Sciatic nerve (tissue), 2 donors: ENCODE measurements around the gene FAM204A. TPM values are rescaled to one million over a fixed set of nuclear protein-coding genes. Genes with fewer than 3 reads are reported as not detected.

Experiments used
- ATAC-seq: fragments of 200-7000 bp; cut with Tn5 transposase; one replicate; pipeline ENCODE4 v1.9.1; 2020; ENCODE audit warnings: mild to moderate bottlenecking, moderate library complexity
- DNase-seq: peaks from one replicate; pipeline ENCODE4 v3.0.0-alpha.2; 2020; ENCODE audit warnings: low spot score
- intact Hi-C: fragments of 100-400 bp; cut with DNase I; formaldehyde crosslinking; loops from one replicate; pipeline ENCODE4 v1.14.2; 2022
- total RNA-seq: library from RNA; stranded (reverse); fragmentation: NEBNext Ultra II Directional; extraction: Animal tissue kit (Norgen Biotek cat#: 25700); gene quantifications from one replicate; pipeline ENCODE4 v1.2.1, GENCODE V29; 2021
- donor health status: DM: no; HTN: no; CAD: no.
- donor health status: DM: no; HTN: no; CAD: no.

The FAM204A gene
- total RNA-seq, 1 donor from 2014 or later = 79.3 TPM

DNA sequence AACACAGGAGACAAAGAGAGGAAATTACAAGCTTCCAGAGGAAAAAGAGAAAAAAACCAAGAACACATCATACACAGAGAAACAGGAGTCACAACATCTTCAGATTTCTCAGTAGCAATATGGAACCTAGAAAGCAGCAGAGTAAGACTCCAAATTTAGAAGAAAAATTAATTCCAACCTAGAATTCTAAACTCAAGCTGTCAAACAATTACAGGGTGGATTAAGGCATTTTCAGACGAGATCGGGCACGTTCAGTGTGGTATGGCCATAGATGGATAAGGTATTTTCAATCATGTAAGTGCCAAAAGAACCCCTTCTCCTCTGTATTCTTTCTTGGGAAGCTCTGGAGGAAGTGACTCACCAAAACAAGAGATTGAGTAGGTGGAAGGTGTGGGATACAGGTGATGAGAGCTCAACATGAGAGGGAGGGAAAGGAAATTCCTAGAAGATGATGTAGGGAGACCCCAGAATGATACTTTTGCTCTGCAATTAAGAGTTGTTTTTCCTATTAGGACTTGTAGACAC is 51.6 kb downstream of the FAM204A start:
- DNase-seq (no peak), ATAC-seq (no peak)
- intact Hi-C loops = no loop called here

DNA sequence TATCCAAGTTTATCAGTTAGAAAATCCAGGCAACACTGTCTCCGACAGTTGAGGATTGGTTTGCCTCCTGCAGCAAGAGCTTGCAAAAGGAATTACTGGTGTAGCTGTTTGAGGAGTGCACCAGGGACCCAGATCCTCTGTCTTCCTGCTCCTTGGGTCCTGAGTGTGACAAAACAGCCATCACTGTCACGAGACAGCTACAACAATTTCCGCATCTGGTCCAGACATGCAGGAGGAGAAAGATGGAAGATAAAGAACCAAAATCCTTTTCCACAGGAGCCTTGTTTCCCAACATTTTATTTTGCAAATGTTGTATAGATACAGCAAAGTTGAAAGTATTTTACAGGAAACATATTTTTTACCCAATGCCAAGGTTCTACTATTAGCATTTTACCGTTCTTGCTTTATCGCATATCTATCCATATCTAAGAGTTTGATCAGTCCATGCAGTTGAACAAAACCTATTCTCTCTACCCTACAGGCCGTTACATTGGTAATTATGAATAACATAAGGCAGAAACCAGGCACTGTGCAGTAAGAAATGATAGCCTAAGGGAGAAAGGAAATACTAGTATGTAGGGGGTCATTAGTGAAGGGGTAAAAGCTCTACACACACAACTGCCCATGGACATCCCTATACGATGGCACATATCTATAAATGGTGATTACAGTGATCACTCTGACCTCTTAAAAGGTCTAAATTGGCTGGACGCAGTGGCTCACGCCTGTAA is 54.9 kb downstream of the FAM204A start:
- ATAC-seq (no peak), DNase-seq (no peak)
- intact Hi-C loops = no loop called here

DNA sequence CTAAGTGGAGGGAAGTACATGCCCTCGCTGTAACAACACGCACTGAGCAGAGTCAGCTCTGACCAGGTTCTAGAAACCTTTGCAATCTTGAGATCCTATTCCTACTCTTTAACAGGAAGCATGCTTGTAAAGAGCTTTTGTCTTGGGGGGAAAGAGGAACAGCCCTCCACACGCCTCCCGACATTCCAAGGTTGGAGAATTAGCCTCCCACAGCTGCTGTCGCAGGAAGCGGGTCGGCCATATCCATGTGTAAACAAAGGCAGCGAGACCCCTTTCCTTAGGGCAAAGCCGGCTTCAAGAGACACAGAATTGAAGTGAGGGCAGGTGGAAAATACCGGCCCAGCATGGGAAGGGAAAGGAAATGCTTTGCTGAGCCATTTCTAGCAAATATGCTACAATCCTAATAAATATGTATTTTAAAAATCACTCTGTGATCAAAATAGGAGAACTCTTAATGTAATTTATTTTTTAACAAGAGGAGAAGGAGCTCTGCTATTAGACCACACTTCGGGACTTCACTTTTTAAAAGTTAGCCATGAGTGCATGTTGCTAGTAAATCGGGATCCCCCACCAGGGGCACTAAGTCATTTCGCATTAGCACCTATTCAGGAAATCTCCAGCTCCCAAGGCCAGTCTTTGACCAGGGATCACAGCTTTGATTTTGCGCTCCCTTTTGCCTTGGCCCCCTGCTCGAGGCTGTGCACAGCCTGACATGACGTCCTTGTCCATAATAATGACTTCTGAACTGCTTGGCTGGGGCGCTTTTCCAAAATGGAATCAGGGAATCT is 55.9 kb downstream of the FAM204A start:
- no peak for ATAC-seq
- intact Hi-C loops = no loop called here
- no peak for DNase-seq

GRCh38 chr10:118282670-118283069 is 59.5 kb downstream of the FAM204A start:
- DNase-seq (no peak), ATAC-seq (no peak)
- intact Hi-C loops = no loop called here

DNA sequence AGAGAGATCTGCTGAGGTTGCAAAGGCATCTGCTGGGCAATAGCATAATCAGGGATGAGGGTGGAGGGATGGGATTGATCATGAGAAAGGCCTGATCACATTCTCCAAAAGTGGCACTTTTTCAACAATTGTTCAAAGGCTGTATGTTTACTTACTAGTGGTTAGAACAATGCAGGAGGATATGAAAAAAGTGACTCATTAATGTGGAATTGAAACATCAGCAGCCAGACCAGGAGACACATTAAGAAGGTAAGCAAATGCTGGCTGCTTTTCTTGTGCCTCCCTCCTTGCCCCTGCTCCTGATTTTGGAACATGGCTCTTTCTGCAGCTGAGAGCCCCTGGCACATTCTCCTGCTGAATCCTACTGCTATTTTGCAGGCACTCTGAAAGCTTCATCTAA is 63.5 kb downstream of the FAM204A start:
- no peak for DNase-seq
- ATAC-seq = no peak
- intact Hi-C loops = no loop called here

DNA sequence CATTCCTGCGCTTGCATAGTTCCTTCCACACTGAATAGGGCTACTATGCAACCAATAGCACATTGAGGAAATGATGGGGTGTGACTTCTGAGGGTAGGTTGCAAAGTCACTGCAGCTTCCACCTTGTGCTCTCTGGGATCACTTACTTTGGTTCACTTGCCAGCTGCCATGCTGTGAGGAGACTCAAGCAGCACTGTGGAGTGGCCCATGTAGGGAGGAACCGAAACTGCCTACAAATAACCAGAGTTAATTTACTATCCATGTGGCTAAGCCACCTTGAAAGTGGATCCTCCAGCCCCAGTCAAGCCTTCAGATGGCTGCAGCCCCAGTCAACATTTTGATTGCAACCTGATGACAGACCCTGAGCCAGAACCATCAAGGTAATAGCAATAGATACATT is 64.3 kb downstream of the FAM204A start:
- ATAC-seq (no peak), DNase-seq (no peak)
- intact Hi-C loops = no loop called here

DNA sequence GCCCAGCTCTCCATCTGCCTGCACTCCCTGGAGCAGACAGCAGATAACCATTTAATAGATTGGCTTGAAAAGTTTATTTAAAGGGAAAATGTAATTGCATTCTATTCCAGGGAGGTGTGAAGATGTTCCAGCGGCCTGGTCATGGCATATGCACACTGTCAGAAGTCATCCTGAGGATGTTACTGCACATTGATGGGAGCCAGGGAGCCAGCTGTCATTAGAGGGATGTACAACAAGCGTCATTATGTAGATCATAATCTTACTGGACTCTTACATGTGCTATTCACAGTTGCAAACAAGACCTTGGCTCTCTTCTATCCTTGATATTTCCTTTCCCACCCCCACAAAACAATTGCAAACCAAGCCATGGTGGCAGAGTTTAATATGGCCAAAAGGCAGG is 65.4 kb downstream of the FAM204A start:
- intact Hi-C loops = no loop called here
- ATAC-seq (no peak), DNase-seq (no peak)

GRCh38 chr10:118276204-118276603 is 65.9 kb downstream of the FAM204A start:
- ATAC-seq (no peak), DNase-seq (no peak)
- intact Hi-C loops = no loop called here

GRCh38 chr10:118273662-118274061 is 68.5 kb downstream of the FAM204A start:
- no peak for DNase-seq
- ATAC-seq = no peak
- intact Hi-C loops = loop anchor here (2.0 kb wide), 1 partner anchor 61 kb away; no protein-coding TSS in a partner anchor

- DNase-seq = no peak
- no peak for ATAC-seq
- intact Hi-C loops = loop anchor here (2.0 kb wide), 1 partner anchor 62 kb away; no protein-coding TSS in a partner anchor
Measured at GRCh38 chr10:118272767-118273166, 69.4 kb downstream of the FAM204A start.

- intact Hi-C loops = loop anchor here (2.0 kb wide), 1 partner anchor 63 kb away; no protein-coding TSS in a partner anchor
Measured at GRCh38 chr10:118272149-118272721, 69.9 kb downstream of the FAM204A start.

GRCh38 chr10:118271671-118272070 is 70.5 kb downstream of the FAM204A start:
- ATAC-seq = peak; percentile 31
- no peak for DNase-seq
- intact Hi-C loops = loop anchor here (2.0 kb wide), 1 partner anchor 63 kb away; no protein-coding TSS in a partner anchor

More at GRCh38 chr10:118272149-118272721, 69.9 kb downstream of the FAM204A start:
- ATAC-seq = peak; percentile 71
- DNase-seq = no peak

GRCh38 chr10:118266098-118266748 is 75.9 kb downstream of the FAM204A start:
- ATAC-seq = no peak
- intact Hi-C loops = no loop called here

GRCh38 chr10:118264838-118265470 is 77.2 kb downstream of the FAM204A start:
- ATAC-seq = no peak
- DNase-seq = no peak
- intact Hi-C loops = no loop called here

More at GRCh38 chr10:118266098-118266748, 75.9 kb downstream of the FAM204A start:
- DNase-seq = no peak

GRCh38 chr10:118264252-118264651 is 77.9 kb downstream of the FAM204A start:
- no peak for DNase-seq
- ATAC-seq = no peak
- intact Hi-C loops = no loop called here

GRCh38 chr10:118262538-118262937 is 79.6 kb downstream of the FAM204A start:
- intact Hi-C loops = no loop called here
- ATAC-seq = no peak
- DNase-seq = no peak

- intact Hi-C loops = no loop called here
- ATAC-seq (no peak), DNase-seq (no peak)
Measured at GRCh38 chr10:118259288-118259906, 82.7 kb downstream of the FAM204A start.

GRCh38 chr10:118258285-118258684 is 83.8 kb downstream of the FAM204A start:
- intact Hi-C loops = no loop called here
- no peak for DNase-seq
- no peak for ATAC-seq
